Prostate gland (tissue), 2 donors: ENCODE measurements around the gene FRA10AC1. TPM values are rescaled to one million over a fixed set of nuclear protein-coding genes. Genes with fewer than 3 reads are reported as not detected.

ENCODE experiments used
- DNase-seq: peaks from one replicate; pipeline ENCODE4 v3.0.0-alpha.2; 2019; ENCODE audit warnings: low spot score
- H3K27ac ChIP-seq, 2 donors: fragments of 200-600 bp; sonication (generic); 2 replicates each; pipeline ENCODE4 v1.5.1; 2017 to 2019
- H3K27me3 ChIP-seq: fragments of 200-600 bp; sonication (generic); replicated peaks from 2 replicates; pipeline ENCODE4 v1.5.1; 2019; ENCODE audit not compliant: insufficient read depth
- H3K36me3 ChIP-seq, 2 donors: fragments of 200-600 bp; sonication (generic); 1 replicate in 1 of 2; 2 replicates in 1 of 2; pipeline versions ENCODE4 v1.5.1 to v1.8.1; 2017 to 2019
- H3K4me1 ChIP-seq: fragments of 200-600 bp; sonication (generic); replicated peaks from 2 replicates; pipeline ENCODE4 v1.5.1; 2019
- H3K4me3 ChIP-seq, 2 donors: fragments of 200-600 bp; sonication (generic); 2 replicates each; pipeline ENCODE4 v1.5.1; 2017 to 2019
- H3K9me3 ChIP-seq: fragments of 200-600 bp; sonication (generic); 2 replicates; pipeline ENCODE4 v1.5.1; 2017
- CTCF ChIP-seq, 4 experiments: fragments of 200-600 bp in 2 of 4; fragments of 450-650 bp in 2 of 4; sonication (generic) in 2 of 4; IDR thresholded peaks; 1 replicate in 3 of 4; 2 replicates in 1 of 4; pipeline ENCODE4 v1.5.1; 2016 to 2019; ENCODE audit warnings: antibody characterized with exemption in 4 of 4, mild to moderate bottlenecking in 2 of 4, moderate library complexity in 2 of 4
- POLR2A ChIP-seq: fragments of 450-650 bp; IDR thresholded peaks from one replicate; pipeline ENCODE4 v1.6.1; 2016; ENCODE audit warnings: antibody characterized with exemption, mild to moderate bottlenecking
- POLR2AphosphoS5 ChIP-seq: sonication (generic); formaldehyde crosslinking; IDR thresholded peaks from one replicate; pipeline ENCODE4 v1.6.1; 2017; ENCODE audit warnings: antibody characterized with exemption
- WGBS: methylation state at CpG from one replicate; pipeline ENCODE4 v1.1.5; 2018; 5-methylcytosine and 5-hydroxymethylcytosine counted together
- intact Hi-C: fragments of 100-400 bp; cut with DNase I; formaldehyde crosslinking; loops from one replicate; pipeline ENCODE4 v1.14.2; 2022
- total RNA-seq, 2 donors: library from RNA; depleted of rRNA; stranded (reverse); fragments of >200 nt; gene quantifications; one replicate each; pipeline ENCODE4 v1.1.0, GENCODE V29; 2016

The FRA10AC1 gene
- total RNA-seq, 2 donors from 2014 or later: 10.5 to 11.4 TPM

GRCh38 chr10:93745408-93746065, 43.1 kb upstream of the FRA10AC1 start:
- TF ChIP-seq POLR2A: no peak
- peak in 2 of 4 experiments; percentile 19 to 20 for TF ChIP-seq CTCF (IDR thresholded peaks at IDR 0.05)
- no peak for TF ChIP-seq POLR2AphosphoS5
- no peak overlapping the region for H3K4me3 ChIP-seq
- WGBS: 67% methylated on average over 9 of the region's 9 CpGs
- H3K4me1 ChIP-seq: no peaks in the 10 kb centered on the region
- H3K27me3 ChIP-seq: no peaks in the 10 kb centered on the region
- no peak overlapping the region for H3K27ac ChIP-seq
- H3K36me3 ChIP-seq: no peaks in the 10 kb centered on the region
- no peaks in the 10 kb centered on the region for H3K9me3 ChIP-seq
- no peak for DNase-seq
- intact Hi-C loops: no loop called here

GRCh38 chr10:93742633-93743349, 40.4 kb upstream of the FRA10AC1 start:
- DNase-seq: no peak
- Histone ChIP-seq H3K27me3 (no peaks in the 10 kb centered on the region), H3K27ac (no peak overlapping the region), H3K9me3 (no peaks in the 10 kb centered on the region), H3K4me3 (no peak overlapping the region), H3K4me1 (no peaks in the 10 kb centered on the region), H3K36me3 (no peaks in the 10 kb centered on the region)
- intact Hi-C loops: no loop called here
- TF ChIP-seq POLR2AphosphoS5: no peak
- no peak for TF ChIP-seq CTCF (IDR thresholded peaks at IDR 0.05)
- TF ChIP-seq POLR2A: no peak
- WGBS: 73% methylated on average over 8 of the region's 8 CpGs

- TF ChIP-seq POLR2A (no peak), CTCF (IDR thresholded peaks at IDR 0.05) (no peak), POLR2AphosphoS5 (no peak)
- Histone ChIP-seq H3K36me3 (no peaks in the 10 kb centered on the region), H3K4me3 (no peak overlapping the region), H3K4me1 (no peaks in the 10 kb centered on the region), H3K27me3 (no peaks in the 10 kb centered on the region), H3K27ac (no peak overlapping the region), H3K9me3 (no peaks in the 10 kb centered on the region)
- 66% methylated on average over 3 of the region's 3 CpGs for WGBS
- no peak for DNase-seq
- intact Hi-C loops: no loop called here
Measured at GRCh38 chr10:93741367-93741766, 39.0 kb upstream of the FRA10AC1 start.

GRCh38 chr10:93726024-93726423, 23.6 kb upstream of the FRA10AC1 start:
- H3K4me1 ChIP-seq: no peaks in the 10 kb centered on the region
- no peaks in the 10 kb centered on the region for H3K27me3 ChIP-seq
- no peak for DNase-seq
- H3K9me3 ChIP-seq: no peaks in the 10 kb centered on the region
- no peaks in the 10 kb centered on the region for H3K36me3 ChIP-seq
- intact Hi-C loops: no loop called here
- H3K4me3 ChIP-seq: no peak overlapping the region
- TF ChIP-seq POLR2AphosphoS5 (no peak), POLR2A (no peak), CTCF (IDR thresholded peaks at IDR 0.05) (no peak)
- H3K27ac ChIP-seq: no peak overlapping the region
- 96% methylated on average over 1 of the region's 1 CpG for WGBS

- Histone ChIP-seq H3K36me3 (no peaks in the 10 kb centered on the region), H3K4me3 (no peak overlapping the region), H3K27me3 (no peaks in the 10 kb centered on the region), H3K27ac (no peak overlapping the region), H3K4me1 (no peaks in the 10 kb centered on the region), H3K9me3 (no peaks in the 10 kb centered on the region)
- WGBS: 77% methylated on average over 2 of the region's 2 CpGs
- TF ChIP-seq POLR2AphosphoS5 (no peak), CTCF (IDR thresholded peaks at IDR 0.05) (no peak), POLR2A (no peak)
- DNase-seq: no peak
- intact Hi-C loops: no loop called here
Measured at GRCh38 chr10:93723153-93723552, 20.8 kb upstream of the FRA10AC1 start.
